GM21447 (cell line): Measurements from ENCODE around the gene DNM1.
"Not testable (repeated sequence)": the region's sequence is repeated elsewhere in the genome, so short reads cannot be mapped to it uniquely, and the experiment has no call there.

ENCODE experiments used
- ATAC-seq: cut with Tn5 transposase; IDR thresholded peaks from one replicate; pipeline ENCODE4 v1.9.1; 2021; ENCODE audit not compliant: unreplicated experiment

Gene DNM1

DNA sequence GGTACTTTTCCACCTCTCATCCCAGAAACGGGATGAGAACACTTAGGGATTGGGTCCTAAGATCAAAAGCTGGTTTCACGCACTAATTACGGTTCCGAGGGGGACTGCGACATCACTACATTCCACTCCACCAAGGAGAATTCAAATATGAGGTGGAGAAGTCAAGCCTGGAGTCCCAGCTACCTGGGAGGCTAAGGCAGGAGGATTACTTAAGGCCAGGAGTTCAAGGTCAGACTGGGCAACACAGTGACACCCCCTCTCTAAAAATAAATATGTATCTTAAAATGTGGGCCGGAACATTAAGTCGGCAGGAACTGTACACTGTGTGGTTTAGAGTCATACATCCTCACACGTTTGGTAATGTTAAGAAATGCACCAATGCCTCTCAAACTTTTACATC lies 71.1 kb downstream of the DNM1 start:
- ATAC-seq: no peak

DNA sequence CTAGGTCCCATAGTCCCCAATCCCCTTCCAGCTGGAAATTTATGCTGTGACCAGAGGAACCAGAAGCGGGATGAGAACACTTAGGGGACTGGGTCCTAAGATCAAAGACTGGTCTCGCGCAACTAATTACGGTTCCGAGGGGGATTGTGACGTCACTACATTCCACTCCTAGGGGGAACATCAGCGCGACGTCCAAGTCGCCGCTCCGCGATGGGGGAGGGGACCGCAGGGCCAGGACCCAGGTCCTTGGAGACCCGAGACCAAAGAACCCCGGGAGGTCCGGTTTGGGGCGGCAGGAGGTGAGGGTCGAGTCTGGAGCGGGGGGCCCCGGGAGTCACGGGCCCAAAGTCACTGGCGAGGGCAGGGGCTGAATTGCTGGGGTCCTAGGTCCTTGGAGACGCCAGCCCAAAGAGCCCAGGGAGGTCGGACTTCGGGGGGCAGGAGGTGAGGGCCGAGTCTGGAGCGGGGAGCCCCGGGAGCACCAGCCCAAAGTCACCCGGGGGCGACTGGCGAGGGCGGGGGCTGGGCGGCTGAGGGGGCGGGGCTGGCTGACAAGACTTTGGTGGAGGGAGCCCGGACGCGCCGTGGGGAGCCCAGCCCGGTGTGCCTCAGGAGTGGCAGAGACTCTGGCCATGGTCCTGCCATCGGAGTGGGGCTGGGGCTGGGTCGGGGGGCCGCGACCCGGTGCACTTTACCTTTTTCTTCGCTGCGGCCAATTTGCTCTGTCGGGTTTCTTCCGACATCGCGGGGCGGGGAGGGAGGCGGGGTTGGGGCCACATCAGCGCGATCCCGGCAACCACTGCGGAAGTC lies 72.2 kb downstream of the DNM1 start, which contains the start of gene GOLGA2:
Gene GOLGA2 (minus strand): TSS at position 810 of the 810 bp plus-strand sequence. CDS start 31 bp downstream, at position 779.
- ATAC-seq: peak; percentile 50

DNA sequence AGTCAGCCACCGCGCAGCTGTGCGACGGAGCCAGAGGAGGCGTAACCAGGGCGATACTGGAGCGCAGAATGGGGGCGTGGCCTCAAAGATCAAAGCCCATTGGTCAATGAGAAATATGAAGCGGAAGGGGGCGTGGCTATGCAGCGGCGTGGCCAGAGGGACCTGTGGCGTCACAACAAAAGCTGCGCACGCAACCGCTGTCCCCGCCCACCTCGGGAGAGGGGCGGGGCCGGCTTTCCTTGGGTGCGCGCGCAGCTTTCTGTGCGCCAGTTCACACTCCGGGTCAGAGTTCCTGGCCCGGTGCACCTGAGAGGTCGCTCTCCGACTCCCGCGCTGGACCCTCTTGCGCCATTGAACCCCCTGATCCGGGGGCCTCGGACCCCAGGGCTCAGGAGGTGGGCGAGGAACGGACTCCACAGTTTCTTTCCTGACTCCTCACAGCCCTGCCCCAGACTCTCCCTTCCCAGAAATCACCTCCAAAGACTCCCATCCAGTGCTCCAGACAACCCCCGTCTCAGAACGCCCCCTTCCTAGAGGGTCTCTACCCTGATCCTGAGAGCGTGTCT lies 72.9 kb downstream of the DNM1 start, which contains the start of gene SWI5:
Gene SWI5 (plus strand): TSS at position 269 of the 566 bp plus-strand sequence.
- peak; percentile 93 for ATAC-seq

DNA sequence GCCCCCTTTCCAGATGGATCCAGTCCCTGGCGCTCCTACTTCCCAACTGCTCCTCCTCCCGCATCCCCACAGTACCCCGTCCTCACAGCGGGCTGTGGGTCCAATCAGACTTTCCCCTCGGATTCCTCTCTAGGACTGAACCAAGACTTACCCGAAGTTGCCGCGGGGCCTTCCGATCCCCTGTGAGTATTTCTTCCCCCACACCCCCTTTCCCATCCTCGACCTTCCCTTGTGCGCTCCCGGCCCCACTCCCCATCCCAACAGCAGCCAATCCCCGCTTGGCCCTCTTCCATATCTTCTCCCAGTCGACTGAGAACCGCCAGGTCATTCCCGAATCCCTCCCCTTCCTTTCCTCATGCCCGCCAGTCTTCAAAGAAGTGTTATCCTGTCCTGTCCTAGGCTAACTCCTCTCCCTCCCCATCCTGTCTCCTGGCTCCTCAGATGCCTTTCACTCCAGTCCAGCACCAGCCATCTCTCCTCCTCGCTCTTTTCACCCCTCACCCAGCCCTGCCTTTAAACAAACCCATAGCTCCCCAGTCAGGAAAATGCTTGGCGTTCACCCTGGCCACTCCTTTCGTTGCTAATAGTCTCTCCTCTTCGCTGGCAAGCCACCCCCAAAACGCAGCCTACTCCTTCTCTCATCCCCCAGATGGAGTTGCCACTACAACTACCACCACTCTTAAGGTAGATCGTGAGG lies 73.5 kb downstream of the DNM1 start:
- no peak for ATAC-seq

GRCh38 chr9:128279088-128280073 lies 76.2 kb downstream of the DNM1 start:
- not testable (repeated sequence) for ATAC-seq

GRCh38 chr9:128280084-128280622 lies 77.0 kb downstream of the DNM1 start:
- no peak for ATAC-seq

- ATAC-seq: no peak
These were observed 79.3 kb downstream of the DNM1 start for GRCh38 chr9:128282500-128282899.

DNA sequence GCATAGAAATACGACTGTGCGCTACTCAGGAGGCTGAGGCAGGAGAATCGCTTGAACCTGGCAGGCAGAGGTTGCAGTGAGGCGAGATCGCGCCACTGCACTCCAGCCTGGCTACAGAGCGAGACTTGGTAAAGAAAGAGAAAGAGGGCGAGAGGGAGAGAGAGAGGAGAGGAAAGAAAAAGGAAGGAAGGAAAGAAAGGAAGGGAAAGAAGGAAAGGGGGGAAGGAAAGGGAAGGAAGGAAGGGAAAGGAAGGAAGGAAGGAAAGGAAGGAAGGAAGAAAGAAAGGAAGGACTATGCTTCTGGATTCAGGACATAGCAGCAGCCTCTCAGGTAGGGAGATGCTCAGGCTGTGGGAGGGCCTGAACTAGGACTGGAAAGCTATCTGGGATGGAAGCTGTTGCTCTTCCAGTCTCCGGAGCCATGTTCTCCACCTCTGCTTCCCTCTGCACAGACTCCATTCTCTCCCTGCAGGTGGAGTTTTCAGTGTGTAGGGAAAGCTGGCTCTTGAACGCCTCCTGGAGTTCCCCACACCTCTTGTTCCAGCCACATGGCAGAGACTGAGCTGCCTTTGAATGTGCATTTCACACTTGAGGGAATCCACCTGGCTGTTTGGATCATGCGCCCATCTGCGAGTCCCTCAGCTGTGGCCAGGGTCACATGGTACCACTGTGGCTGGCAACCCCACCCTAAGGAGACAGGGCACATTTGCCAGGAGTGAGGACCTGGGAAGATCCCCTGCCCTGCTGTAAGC lies 82.0 kb downstream of the DNM1 start:
- ATAC-seq: no peak

- no peak for ATAC-seq
These were observed 83.3 kb downstream of the DNM1 start for GRCh38 chr9:128286440-128286839.

- no peak for ATAC-seq
These were observed 85.3 kb downstream of the DNM1 start for GRCh38 chr9:128288273-128289004.

DNA sequence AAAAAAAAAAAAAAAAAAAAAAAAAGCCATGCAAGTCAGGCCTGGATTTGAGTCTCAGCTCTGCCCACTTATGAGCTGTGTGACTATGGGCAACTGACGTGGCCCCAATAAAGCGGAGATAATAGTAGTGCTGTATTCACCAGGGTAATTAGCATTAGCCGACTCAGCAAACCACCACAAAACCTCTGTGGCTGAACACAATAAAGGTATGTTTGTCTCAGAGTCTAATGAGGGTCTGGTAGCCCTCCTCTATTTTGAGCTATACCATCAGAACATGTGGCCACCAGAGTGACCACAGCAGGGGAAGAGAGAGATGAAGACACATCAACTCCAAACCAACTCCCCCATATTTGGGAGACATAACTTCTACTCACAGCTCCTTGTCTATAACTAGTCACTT lies 88.8 kb downstream of the DNM1 start:
- ATAC-seq: no peak

DNA sequence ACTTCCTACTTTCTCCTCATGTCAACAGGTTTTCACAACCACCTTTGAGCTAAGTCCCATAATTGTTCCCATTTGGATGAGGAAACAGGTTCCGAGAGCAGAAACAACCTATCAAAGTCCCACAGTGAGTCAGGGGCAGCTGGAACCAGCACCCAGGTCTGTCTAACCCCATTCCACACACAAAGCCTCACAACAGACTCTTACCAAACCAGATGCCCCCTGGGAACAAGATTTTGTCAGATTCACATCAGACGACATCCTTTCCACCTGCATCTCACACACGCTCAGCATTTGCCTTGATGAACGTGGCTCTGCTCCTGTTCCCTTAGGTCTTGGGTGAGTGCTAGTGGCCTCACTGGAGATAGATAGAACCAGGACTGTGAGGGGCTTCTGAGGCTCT lies 89.9 kb downstream of the DNM1 start:
- ATAC-seq: no peak

DNA sequence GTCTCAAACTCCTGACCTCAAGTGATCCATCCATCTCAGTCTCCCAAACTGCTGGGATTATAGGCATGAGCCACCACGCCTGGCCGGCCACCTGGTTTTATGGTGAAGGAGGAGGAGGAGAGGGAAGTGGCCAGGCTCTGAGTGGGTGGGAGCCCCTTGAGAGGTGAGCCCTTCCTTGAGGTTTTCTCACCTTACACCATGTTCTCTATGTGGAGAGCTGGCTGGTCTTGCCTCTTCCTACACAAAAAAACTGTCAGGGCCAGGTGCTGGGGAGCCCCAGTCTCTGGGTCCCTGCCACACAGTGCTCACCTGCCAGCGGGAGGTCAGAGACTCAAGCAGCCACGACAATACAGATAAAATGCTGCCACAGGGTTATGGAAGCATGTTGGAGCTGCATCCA lies 91.0 kb downstream of the DNM1 start:
- no peak for ATAC-seq

DNA sequence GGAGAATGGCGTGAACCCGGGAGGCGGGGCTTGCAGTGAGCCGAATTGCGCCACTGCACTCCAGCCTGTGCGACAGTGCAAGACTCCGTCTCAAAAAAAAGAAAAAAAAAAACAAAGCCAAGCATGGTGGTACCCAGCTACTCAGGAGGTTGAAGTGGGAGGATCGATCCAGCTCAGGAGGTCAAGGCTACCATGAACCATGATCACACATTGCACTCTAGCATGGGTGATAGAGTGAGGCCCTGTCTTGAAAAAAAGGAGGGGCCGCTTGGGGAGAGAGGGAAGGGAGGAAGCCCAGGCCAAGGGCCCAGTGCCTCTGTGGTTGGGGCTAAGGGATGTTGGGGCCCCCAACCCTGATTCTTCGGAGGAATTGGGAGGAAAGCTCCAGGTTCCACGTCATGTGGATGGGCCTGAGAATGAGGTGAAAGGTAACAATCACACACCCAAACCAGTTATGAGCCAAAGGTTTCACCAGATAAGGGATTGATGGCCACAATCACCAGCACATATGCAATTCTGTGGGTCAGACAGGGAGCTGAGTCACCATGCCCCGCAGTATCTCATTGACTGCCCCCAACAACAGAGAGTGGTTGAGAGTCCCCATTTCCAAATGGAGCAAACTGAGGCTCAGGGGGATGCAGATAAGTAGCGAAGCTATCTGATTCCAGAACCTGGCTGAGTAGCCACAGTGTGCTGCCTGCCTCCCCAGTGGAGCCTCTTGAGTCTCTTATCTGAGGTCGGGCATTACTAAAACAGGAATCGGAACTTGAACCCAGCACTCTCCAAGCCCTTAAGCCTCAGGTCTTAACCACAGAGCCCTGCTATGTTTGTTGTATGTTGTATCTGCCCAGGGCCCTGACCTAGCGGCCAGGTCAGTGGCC lies 93.4 kb downstream of the DNM1 start:
- ATAC-seq: no peak

DNA sequence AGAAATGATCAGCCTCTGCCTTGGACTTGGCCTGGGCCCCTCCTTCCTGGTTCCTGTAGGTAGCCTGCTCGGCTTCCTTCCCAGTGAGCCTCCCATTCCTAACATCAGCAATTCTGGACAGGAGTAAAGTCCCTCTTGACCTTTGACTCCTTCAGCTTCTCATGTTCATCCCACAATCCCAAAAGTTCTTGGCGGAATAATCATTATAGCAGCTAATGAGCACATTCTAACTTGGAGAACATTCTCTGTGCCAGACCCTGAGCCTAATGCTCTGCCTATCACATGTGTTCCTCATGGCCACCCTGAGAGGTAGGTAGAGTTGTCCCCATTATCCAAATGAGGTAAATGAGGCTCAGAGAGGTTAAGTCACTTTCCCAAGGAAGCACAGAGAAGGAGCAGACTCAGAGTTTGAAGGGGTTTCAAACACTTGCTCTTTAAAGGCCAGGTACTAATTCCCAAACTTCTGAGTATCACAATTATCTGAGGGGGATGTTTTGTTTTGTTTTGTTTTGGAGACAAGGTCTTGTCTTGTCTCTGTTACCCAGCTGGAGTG lies 94.1 kb downstream of the DNM1 start:
- ATAC-seq: no peak

DNA sequence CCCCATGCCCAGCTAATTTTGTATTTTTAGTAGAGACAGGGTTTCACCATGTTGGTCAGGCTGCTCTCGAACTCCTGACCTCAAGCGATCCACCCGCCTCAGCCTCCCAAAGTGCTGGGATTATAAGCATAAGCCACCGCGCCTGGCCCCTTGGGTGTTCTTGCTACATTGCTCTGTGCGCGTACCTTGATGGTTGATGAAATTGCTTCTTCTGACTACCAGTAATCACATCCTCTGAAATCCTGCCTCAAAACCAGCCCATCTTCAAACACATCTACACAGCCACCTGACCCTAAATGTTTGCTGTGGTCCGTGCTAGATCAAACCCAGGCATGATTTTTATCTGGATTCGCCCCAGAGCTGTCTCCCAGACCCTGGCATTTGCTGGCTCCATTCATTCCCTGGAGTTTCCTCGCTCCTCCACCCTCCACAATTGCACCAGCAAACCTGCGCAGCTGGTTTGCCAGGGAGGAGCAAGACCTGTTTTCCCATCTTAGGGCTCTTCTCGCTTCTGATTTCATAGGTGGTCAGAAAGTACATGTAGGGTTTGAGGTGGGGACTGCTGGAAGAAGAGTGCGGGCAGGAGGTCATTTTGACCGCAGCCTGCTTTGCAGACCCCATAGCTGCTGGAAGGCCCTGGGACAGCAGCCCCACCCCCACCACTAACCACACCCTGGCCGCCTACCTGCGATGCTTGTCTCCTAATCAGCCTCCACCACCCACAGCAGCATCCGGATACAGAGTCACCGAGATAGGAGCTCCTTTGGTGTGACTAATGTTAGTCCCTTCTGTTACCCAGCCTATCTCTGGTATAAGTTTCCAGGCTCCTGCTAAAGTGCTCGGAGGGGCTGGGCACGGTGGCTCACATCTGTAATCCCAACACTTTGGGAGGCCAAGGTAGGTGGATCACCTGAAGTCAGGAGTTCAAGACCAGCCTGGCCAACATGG lies 95.6 kb downstream of the DNM1 start:
- no peak for ATAC-seq
